ENCODE measurements around the gene ZBTB2. TPM values are rescaled to one million over a fixed set of nuclear protein-coding genes. Genes with fewer than 3 reads are reported as not detected.

ZBTB2 gene
- total and polyA plus RNA-seq, 2 donors (not counting 3 experiments of a cell fraction or from before 2014, with no cell fraction given), result 11.8 to 13.1 TPM

- DNase-seq (ENCODE audit: low read depth, low spot score) (no peak), FAIRE-seq (no peak)
- ChIA-PET POLR2A (no interaction called here), CTCF (no interaction called here)
- H3K27me3 ChIP-seq (ENCODE audit: control insufficient read depth in 2 of 2, insufficient read depth in 2 of 2, low read length in 2 of 2), result no peaks in the 10 kb centered on the region
- no peak overlapping the region for H3K4me2 ChIP-seq (ENCODE audit: insufficient read depth, low read length)
- no TSS peak for BruUV-seq (replicated peaks)
- no peaks in the 10 kb centered on the region for H3K9me1 ChIP-seq (replicated peaks; ENCODE audit: control insufficient read depth, extremely low read depth, insufficient read depth, low read length)
- H2AFZ ChIP-seq (ENCODE audit: low read depth, low read length), result no peak overlapping the region
- no peaks in the 10 kb centered on the region for H4K20me1 ChIP-seq (replicated peaks; ENCODE audit: control insufficient read depth, extremely low read depth, insufficient read depth, low read length)
- intact Hi-C loops (cut with micrococcal nuclease) (no loop called here), dilution Hi-C loops (cut with MboI; ENCODE audit: extremely low pct_ligation_motif_present, low sequenced_read_pairs) (no loop called here)
- no peak overlapping the region for H3K27ac ChIP-seq (ENCODE audit: insufficient read depth, low read depth, low read length)
- peaks cover 0 to 19% of the 10 kb centered on the region in 2 experiments for H3K36me3 ChIP-seq (ENCODE audit: control insufficient read depth in 2 of 2, extremely low read depth in 1 of 2, insufficient read depth in 2 of 2, low read length in 2 of 2)
- H3K79me2 ChIP-seq (ENCODE audit: control insufficient read depth, insufficient read depth, low read length), result no peaks in the 10 kb centered on the region
- no peak overlapping the region for H3K4me3 ChIP-seq (replicated peaks in 1 of 3; ENCODE audit: insufficient read depth in 1 of 3, low read depth in 1 of 3, low read length in 3 of 3)
- no peak overlapping the region for H3K9ac ChIP-seq (replicated peaks; ENCODE audit: extremely low read depth, insufficient read depth, low read length)
- TF ChIP-seq JUN (IDR thresholded peaks at IDR 0.05; ENCODE audit: borderline replicate concordance, insufficient read depth, insufficient read length, low read depth), result no peak
- no peak for TF ChIP-seq MYC (IDR thresholded peaks at IDR 0.05; ENCODE audit: low read depth, low read length)
- TF ChIP-seq, protein P1, sequence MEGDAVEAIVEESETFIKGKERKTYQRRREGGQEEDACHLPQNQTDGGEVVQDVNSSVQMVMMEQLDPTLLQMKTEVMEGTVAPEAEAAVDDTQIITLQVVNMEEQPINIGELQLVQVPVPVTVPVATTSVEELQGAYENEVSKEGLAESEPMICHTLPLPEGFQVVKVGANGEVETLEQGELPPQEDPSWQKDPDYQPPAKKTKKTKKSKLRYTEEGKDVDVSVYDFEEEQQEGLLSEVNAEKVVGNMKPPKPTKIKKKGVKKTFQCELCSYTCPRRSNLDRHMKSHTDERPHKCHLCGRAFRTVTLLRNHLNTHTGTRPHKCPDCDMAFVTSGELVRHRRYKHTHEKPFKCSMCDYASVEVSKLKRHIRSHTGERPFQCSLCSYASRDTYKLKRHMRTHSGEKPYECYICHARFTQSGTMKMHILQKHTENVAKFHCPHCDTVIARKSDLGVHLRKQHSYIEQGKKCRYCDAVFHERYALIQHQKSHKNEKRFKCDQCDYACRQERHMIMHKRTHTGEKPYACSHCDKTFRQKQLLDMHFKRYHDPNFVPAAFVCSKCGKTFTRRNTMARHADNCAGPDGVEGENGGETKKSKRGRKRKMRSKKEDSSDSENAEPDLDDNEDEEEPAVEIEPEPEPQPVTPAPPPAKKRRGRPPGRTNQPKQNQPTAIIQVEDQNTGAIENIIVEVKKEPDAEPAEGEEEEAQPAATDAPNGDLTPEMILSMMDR (IDR thresholded peaks at IDR 0.05; ENCODE audit: extremely low read depth in 1 of 2, insufficient read depth in 1 of 2, low read depth in 1 of 2, low read length in 2 of 2), result no peak
- TF ChIP-seq GATA2 (IDR thresholded peaks at IDR 0.05; ENCODE audit: insufficient read depth, insufficient read length, low read depth, low read length), result no peak
- no peak for TF ChIP-seq POLR2AphosphoS5 (IDR thresholded peaks at IDR 0.05; ENCODE audit: insufficient read depth, low read depth, low read length)
- no peak for TF ChIP-seq POLR2A (IDR thresholded peaks at IDR 0.05; ENCODE audit: low read depth, low read length)
- no peak for TF ChIP-seq EZH2 (IDR thresholded peaks at IDR 0.05; ENCODE audit: borderline replicate concordance, low read depth, low read length, severe bottlenecking)
- no peak for TF ChIP-seq FOS (IDR thresholded peaks at IDR 0.05; ENCODE audit: borderline replicate concordance, insufficient read depth, low read length)
- no peak for TF ChIP-seq MAX (IDR thresholded peaks at IDR 0.05; ENCODE audit: insufficient read depth, insufficient read length)
- no peaks in the 10 kb centered on the region for H3K9me3 ChIP-seq (replicated peaks; ENCODE audit: control insufficient read depth, insufficient read depth, low read length)
- H3K4me1 ChIP-seq (ENCODE audit: control insufficient read depth, extremely low read depth, insufficient read depth, low read length), result no peaks in the 10 kb centered on the region
Measured at GRCh38 chr6:151413372-151414145, 22.2 kb upstream of the ZBTB2 start.
